ENCODE data around the gene MPZL3. TPM values are rescaled to one million over a fixed set of nuclear protein-coding genes. Genes with fewer than 3 reads are reported as not detected.
A peak's percentile ranks its signal among the peaks of the same experiment; 100 is the strongest.

The MPZL3 gene
- total RNA-seq, 1 experiment from 2014 or later = 7.1 TPM

GRCh38 chr11:118264569-118265465, 12.7 kb upstream of the MPZL3 start:
- no peak for DNase-seq (ENCODE audit: low read depth)

- peak; percentile 26 for DNase-seq (ENCODE audit: low read depth)
Measured at GRCh38 chr11:118263695-118264568, 11.8 kb upstream of the MPZL3 start, which contains the start of gene MPZL2. TSS of gene MPZL2 (minus strand) at chr11:118264297. CDS start at chr11:118264153, 144 bp downstream.

GRCh38 chr11:118263112-118263511, 10.9 kb upstream of the MPZL3 start:
- no peak for DNase-seq (ENCODE audit: low read depth)

GRCh38 chr11:118260353-118260752, 8.2 kb upstream of the MPZL3 start:
- no peak for DNase-seq (ENCODE audit: low read depth)

- no peak for DNase-seq (ENCODE audit: low read depth)
Measured at GRCh38 chr11:118259138-118259537, 7.0 kb upstream of the MPZL3 start.

- DNase-seq (ENCODE audit: low read depth) = no peak
Measured at GRCh38 chr11:118258410-118258809, 6.2 kb upstream of the MPZL3 start.

GRCh38 chr11:118252688-118253087, 523 bp upstream of the MPZL3 start:
- DNase-seq (ENCODE audit: low read depth) = no peak

GRCh38 chr11:118247041-118247440, 5.1 kb downstream of the MPZL3 start:
- no peak for DNase-seq (ENCODE audit: low read depth)

GRCh38 chr11:118245936-118246562, 6.1 kb downstream of the MPZL3 start:
- DNase-seq (ENCODE audit: low read depth) = no peak

GRCh38 chr11:118243993-118244762, 8.0 kb downstream of the MPZL3 start:
- DNase-seq (ENCODE audit: low read depth) = no peak

GRCh38 chr11:118243161-118243560, 9.0 kb downstream of the MPZL3 start:
- DNase-seq (ENCODE audit: low read depth) = no peak

GRCh38 chr11:118241764-118242098, 10.4 kb downstream of the MPZL3 start:
- no peak for DNase-seq (ENCODE audit: low read depth)

GRCh38 chr11:118240999-118241763, 11.0 kb downstream of the MPZL3 start:
- DNase-seq (ENCODE audit: low read depth) = peak; percentile 51

- no peak for DNase-seq (ENCODE audit: low read depth)
Measured at GRCh38 chr11:118239509-118240205, 12.5 kb downstream of the MPZL3 start.

- DNase-seq (ENCODE audit: low read depth) = no peak
Measured at GRCh38 chr11:118238929-118239328, 13.2 kb downstream of the MPZL3 start.

GRCh38 chr11:118238421-118238820, 13.7 kb downstream of the MPZL3 start:
- no peak for DNase-seq (ENCODE audit: low read depth)

- no peak for DNase-seq (ENCODE audit: low read depth)
Measured at GRCh38 chr11:118236170-118236569, 16.0 kb downstream of the MPZL3 start.

GRCh38 chr11:118234833-118235232, 17.3 kb downstream of the MPZL3 start:
- DNase-seq (ENCODE audit: low read depth) = no peak

GRCh38 chr11:118233850-118234249, 18.3 kb downstream of the MPZL3 start:
- DNase-seq (ENCODE audit: low read depth) = no peak

- no peak for DNase-seq (ENCODE audit: low read depth)
Measured at GRCh38 chr11:118233377-118233776, 18.8 kb downstream of the MPZL3 start.
